Superior temporal gyrus (tissue), 1 donor: ENCODE results near the gene CHD2.

Source experiments
- DNase-seq: peaks from one replicate; pipeline ENCODE4 v3.0.0-alpha.2; 2016; ENCODE audit errors: extremely low spot score

Gene CHD2

GRCh38 chr15:93067649-93068085 lies 167.5 kb downstream of the CHD2 start:
- DNase-seq = no peak

DNA sequence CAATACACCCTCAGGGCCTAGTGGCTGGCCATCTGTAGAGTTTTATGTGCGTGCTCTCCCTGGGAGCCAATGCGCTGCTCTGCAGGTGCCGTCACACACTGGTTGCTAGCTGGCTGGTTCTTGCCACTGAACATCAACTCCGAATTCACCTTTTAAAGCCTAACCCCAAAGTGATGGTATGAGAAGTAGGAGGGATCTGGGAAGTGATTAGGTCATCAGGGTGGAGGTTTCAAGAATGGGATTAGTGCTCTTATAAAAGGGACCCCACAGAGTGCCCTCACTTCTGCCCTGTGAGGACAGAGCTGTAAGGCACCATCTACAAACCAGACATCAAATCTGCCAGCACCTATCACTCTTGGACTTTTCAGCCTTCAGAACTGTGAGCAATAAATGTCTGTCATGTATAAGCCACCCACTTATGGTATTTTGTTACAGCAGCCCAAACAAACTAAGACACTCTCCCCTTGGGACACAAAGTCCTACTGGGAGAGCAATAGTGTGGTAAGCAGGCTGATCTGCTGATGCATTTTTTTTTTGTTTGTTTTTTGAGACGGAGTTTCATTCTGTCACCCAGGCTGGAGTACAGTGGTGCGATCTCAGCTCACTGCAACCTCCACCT lies 168.6 kb downstream of the CHD2 start:
- DNase-seq = no peak

DNA sequence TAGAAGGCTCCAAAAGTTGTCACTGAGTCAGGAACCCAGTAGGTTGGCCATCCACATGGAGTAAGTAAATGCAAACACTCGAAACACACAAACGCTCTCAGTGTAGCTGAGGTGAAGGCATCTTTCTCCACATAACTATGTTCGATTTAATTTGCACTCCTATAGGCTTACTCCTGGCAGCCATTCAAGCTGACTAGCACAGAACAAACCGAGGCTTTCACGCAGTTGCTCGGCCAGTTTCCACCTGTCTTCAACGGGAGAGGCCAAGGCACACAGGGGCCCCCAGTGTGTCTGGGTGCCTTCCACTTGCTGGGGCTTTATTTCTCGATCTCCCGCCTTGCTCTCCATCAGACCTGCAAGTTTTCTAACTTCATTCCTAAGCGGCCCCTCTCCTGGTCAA lies 170.0 kb downstream of the CHD2 start:
- no peak for DNase-seq

DNA sequence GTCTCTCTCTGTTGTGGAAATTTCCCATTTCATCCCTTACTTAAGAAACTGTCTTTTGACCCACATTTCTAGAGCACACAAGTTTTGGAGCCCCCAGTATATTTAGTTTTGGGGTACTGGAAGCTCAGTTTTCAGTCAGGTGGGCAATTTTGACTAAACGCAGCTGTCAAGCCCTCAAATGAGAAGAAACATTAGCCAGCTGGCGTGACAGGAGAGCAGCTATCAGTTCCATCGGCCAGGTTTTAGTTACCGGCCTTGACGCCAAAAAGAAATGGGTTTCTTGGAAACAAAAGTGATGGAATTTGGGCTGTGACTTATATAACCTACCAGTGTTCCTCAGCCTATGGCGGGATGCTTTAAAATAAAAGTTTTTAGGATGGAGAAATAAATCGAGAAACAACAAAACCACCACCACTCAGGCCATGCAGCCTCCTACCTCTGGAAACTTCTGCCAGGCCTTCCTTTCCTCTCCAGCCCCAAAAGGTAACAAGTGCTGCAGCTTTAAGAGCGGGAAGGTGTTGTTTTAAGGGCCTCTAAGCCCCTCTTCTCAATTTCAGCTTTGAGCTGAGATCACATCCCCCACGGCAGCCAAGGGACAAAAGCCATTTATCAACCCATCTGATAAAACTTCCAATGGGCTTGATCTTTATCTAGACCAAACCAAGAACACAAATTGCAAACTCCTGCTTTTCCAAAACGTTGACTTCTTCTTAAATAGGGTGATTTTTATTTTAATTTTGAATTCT lies 170.6 kb downstream of the CHD2 start:
- no peak for DNase-seq

GRCh38 chr15:93071469-93071936 lies 171.4 kb downstream of the CHD2 start:
- no peak for DNase-seq

DNA sequence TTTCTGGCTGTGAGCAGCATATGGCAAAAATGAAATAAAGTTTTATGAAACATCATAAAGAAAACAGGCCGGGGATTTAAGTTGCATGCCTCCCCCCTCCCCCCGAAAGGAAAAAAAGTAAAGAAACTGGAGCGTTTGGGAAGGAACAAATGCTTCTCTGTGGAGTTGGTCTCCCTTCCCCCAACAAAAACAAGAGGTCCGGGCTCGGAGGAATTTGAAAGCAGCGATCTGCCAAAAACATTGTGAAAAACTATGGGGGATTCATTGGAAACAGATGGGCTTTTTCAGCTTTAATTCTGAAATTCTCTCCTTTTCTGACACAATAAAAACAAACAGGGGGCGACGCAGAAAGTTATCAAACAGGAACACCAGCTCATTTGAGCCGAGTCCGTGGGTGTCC lies 171.9 kb downstream of the CHD2 start:
- DNase-seq = no peak

GRCh38 chr15:93072411-93073394 lies 172.6 kb downstream of the CHD2 start:
- no peak for DNase-seq

- no peak for DNase-seq
Observed at GRCh38 chr15:93073465-93073952, 173.4 kb downstream of the CHD2 start.

DNA sequence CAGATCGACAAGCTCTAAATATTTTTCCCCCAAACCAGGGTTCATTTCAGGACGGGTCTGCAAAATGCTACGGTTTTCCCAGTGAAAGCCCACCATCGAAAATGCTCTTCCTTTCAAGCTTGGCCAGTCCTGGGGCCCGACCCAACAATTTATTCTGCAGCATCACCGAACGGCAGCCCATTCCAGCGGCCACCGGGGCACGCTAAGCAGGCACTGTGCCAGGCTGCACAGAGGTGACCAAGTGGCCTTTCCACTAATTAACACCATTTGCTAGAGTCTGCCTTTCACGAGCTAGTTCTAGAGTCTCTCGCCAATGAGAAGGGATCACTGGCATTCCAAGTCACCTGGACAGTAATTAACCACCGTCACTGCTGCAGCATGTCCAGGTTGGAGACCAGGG lies 174.5 kb downstream of the CHD2 start:
- no peak for DNase-seq

GRCh38 chr15:93076217-93076616 lies 176.1 kb downstream of the CHD2 start:
- no peak for DNase-seq

DNA sequence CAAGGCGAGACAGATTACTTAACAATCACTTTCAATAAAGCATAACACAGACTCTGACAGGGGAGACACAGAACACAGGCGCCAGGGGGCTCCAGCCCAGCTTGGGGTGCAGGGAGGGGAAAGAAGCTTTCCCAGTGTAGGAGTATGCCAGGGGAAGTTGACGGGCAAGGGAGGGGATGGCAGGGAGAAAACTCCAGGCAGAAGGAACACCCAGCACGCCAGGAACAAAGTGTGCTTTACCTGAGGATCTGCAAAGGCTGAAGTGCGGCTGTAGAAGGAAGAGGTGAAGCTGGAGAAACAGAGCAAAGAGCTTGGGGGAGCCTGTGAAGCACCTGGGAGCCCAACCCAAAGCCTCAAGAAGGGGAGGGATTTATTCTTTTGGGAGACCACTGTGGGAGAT lies 176.8 kb downstream of the CHD2 start:
- no peak for DNase-seq
